ENCODE data around the gene FCMR. TPM values are rescaled to one million over a fixed set of nuclear protein-coding genes. Genes with fewer than 3 reads are reported as not detected.

The FCMR gene
- total and polyA plus RNA-seq, 2 donors (not counting 1 experiment from before 2014, with no cell fraction given) = 711 to 931 TPM

- Histone ChIP-seq H3K36me3 (replicated peaks in 1 of 2; ENCODE audit: control extremely low read depth in 1 of 2, control insufficient read depth in 1 of 2, extremely low read depth in 1 of 2, insufficient read depth in 2 of 2, low read length in 1 of 2) (peaks cover 13 to 92% of the 10 kb centered on the region in 2 experiments), H3K27me3 (replicated peaks in 1 of 4; ENCODE audit: control extremely low read depth in 1 of 4, control insufficient read depth in 3 of 4, insufficient read depth in 4 of 4, low read length in 3 of 4) (no peaks in the 10 kb centered on the region), H3K4me2 (replicated peaks; ENCODE audit: low read depth, low read length, poor library complexity, severe bottlenecking) (peak overlapping the region; percentile 81), H3K79me2 (ENCODE audit: control insufficient read depth, insufficient read depth, low read length) (peaks cover 80% of the 10 kb centered on the region), H4K20me1 (ENCODE audit: control insufficient read depth, insufficient read depth, low read length, poor library complexity, severe bottlenecking) (peaks cover 98% of the 10 kb centered on the region), H2AFZ (ENCODE audit: insufficient read depth, low read depth, low read length, poor library complexity, severe bottlenecking) (no peak overlapping the region), H3K4me1 (ENCODE audit: control insufficient read depth in 2 of 2, insufficient read depth in 2 of 2, low read length in 2 of 2) (peaks cover 95 to 99% of the 10 kb centered on the region in 2 donors), H3K9ac (ENCODE audit: low read length) (peak overlapping the region; percentile 41), H3K27ac (ENCODE audit: low read length in 2 of 2) (peak overlapping the region in 1 of 2 donors; percentile 82), H3K9me3 (ENCODE audit: control extremely low read depth in 1 of 3, control insufficient read depth in 2 of 3, insufficient read depth in 1 of 3, low read length in 2 of 3) (no peaks in the 10 kb centered on the region), H3K4me3 (ENCODE audit: control extremely low read depth in 1 of 5, extremely low read depth in 1 of 5, insufficient read depth in 1 of 5, low read depth in 2 of 5, low read length in 4 of 5) (peak overlapping the region in 1 of 5 experiments; percentile 28)
- DNase-seq (peak; percentile 73), ATAC-seq (ENCODE audit: low read depth) (peak; percentile 56)
- Mint-ChIP-seq H3K27me3 (no peaks in the 10 kb centered on the region), H3K9me3 (ENCODE audit: insufficient read depth) (no peaks in the 10 kb centered on the region), H3K27ac (peak overlapping the region; percentile 75), H3K4me1 (peaks cover 94% of the 10 kb centered on the region), H3K4me3 (peak overlapping the region; percentile 53)
- TF ChIP-seq EZH2 (IDR thresholded peaks at IDR 0.05; ENCODE audit: borderline replicate concordance, insufficient read depth, low read depth, low read length, poor library complexity, severe bottlenecking) (no peak), CTCF (IDR thresholded peaks at IDR 0.05) (peak; percentile 94)
- WGBS (ENCODE audit: insufficient coverage) = no CpG with 5 or more reads among the region's 1 CpG
- intact Hi-C loops (cut with micrococcal nuclease) = loop anchor here (1.0 to 10.0 kb wide), 4 partner anchors 102 to 436 kb away; partner anchors contain the start of genes DYRK3 and IKBKE
- POLR2A ChIA-PET = interaction anchor here (2.1 to 8.6 kb wide), 4 partner anchors 8 to 20 kb away, joined by 11 to 69 read pairs (median 20); partner anchors contain the start of gene FCMR
- CTCF ChIA-PET = interaction anchor here (0.6 to 13.0 kb wide), 35 partner anchors 8 to 280 kb away, joined by 3 to 723 read pairs (median 10); partner anchors contain the start of genes DYRK3, FCMR and IL20
These were observed 10.6 kb downstream of the FCMR start for GRCh38 chr1:206911064-206911663.

GRCh38 chr1:206909883-206910318, 11.8 kb downstream of the FCMR start:
- Histone ChIP-seq H3K27ac (ENCODE audit: low read length in 2 of 2) (peak overlapping the region; percentile 48 to 82), H2AFZ (ENCODE audit: insufficient read depth, low read depth, low read length, poor library complexity, severe bottlenecking) (no peak overlapping the region), H3K4me3 (ENCODE audit: control extremely low read depth in 1 of 5, extremely low read depth in 1 of 5, insufficient read depth in 1 of 5, low read depth in 2 of 5, low read length in 4 of 5) (peak overlapping the region in 4 of 5 experiments; percentile 7 to 42 (median 32)), H3K79me2 (ENCODE audit: control insufficient read depth, insufficient read depth, low read length) (peaks cover 68% of the 10 kb centered on the region), H3K4me1 (ENCODE audit: control insufficient read depth in 2 of 2, insufficient read depth in 2 of 2, low read length in 2 of 2) (peaks cover 94 to 99% of the 10 kb centered on the region in 2 donors), H3K27me3 (replicated peaks in 1 of 4; ENCODE audit: control extremely low read depth in 1 of 4, control insufficient read depth in 3 of 4, insufficient read depth in 4 of 4, low read length in 3 of 4) (no peaks in the 10 kb centered on the region), H3K9me3 (ENCODE audit: control extremely low read depth in 1 of 3, control insufficient read depth in 2 of 3, insufficient read depth in 1 of 3, low read length in 2 of 3) (no peaks in the 10 kb centered on the region), H4K20me1 (ENCODE audit: control insufficient read depth, insufficient read depth, low read length, poor library complexity, severe bottlenecking) (peaks cover 97% of the 10 kb centered on the region), H3K9ac (ENCODE audit: low read length) (peak overlapping the region; percentile 41), H3K36me3 (replicated peaks in 1 of 2; ENCODE audit: control extremely low read depth in 1 of 2, control insufficient read depth in 1 of 2, extremely low read depth in 1 of 2, insufficient read depth in 2 of 2, low read length in 1 of 2) (peaks cover 13 to 92% of the 10 kb centered on the region in 2 experiments), H3K4me2 (replicated peaks; ENCODE audit: low read depth, low read length, poor library complexity, severe bottlenecking) (peak overlapping the region; percentile 78)
- intact Hi-C loops (cut with micrococcal nuclease) = loop anchor here (10.0 kb wide), 1 partner anchor 435 kb away; the partner anchor contains the start of gene IKBKE
- ATAC-seq (ENCODE audit: low read depth) (no peak), DNase-seq (no peak)
- ChIA-PET POLR2A (interaction anchor here (1.5 to 3.0 kb wide), 6 partner anchors 9 to 101 kb away, joined by 3 to 12 read pairs (median 6); partner anchors contain the start of gene FCMR), CTCF (interaction anchor here (0.7 to 11.6 kb wide), 22 partner anchors 9 to 351 kb away, joined by 3 to 208 read pairs (median 5); partner anchors contain the start of gene FCMR)
- Mint-ChIP-seq H3K27me3 (no peaks in the 10 kb centered on the region), H3K27ac (peak overlapping the region; percentile 75), H3K4me3 (peak overlapping the region; percentile 53), H3K4me1 (peaks cover 94% of the 10 kb centered on the region), H3K9me3 (ENCODE audit: insufficient read depth) (no peaks in the 10 kb centered on the region)
- 43% methylated on average over 10 of the region's 14 CpGs for WGBS (ENCODE audit: insufficient coverage)
- TF ChIP-seq CTCF (IDR thresholded peaks at IDR 0.05) (no peak), EZH2 (IDR thresholded peaks at IDR 0.05; ENCODE audit: borderline replicate concordance, insufficient read depth, low read depth, low read length, poor library complexity, severe bottlenecking) (no peak)

Measured in B cell (primary cell).